A673 (cell line): Measurements from ENCODE around the gene DCP1B.

Experiments
- EZH2 ChIP-seq: fragments of 200-600 bp; sonication (generic); IDR thresholded peaks from 2 replicates; pipeline ENCODE4 v1.6.1; 2017; ENCODE audit warnings: borderline replicate concordance, low read depth, mild to moderate bottlenecking, mixed read lengths, antibody characterized with exemption, low read length; ENCODE audit not compliant: poor library complexity, severe bottlenecking
- TF ChIP-seq, protein P1 (sequence below): fragments of 300-800, 200-600 bp; sonication (generic); conservative IDR thresholded peaks from 2 replicates; pipeline ENCODE4 v1.5.1; 2017; ENCODE audit warnings: low read depth, mild to moderate bottlenecking, antibody characterized with exemption, low read length, moderate library complexity, mixed read lengths

DNA sequence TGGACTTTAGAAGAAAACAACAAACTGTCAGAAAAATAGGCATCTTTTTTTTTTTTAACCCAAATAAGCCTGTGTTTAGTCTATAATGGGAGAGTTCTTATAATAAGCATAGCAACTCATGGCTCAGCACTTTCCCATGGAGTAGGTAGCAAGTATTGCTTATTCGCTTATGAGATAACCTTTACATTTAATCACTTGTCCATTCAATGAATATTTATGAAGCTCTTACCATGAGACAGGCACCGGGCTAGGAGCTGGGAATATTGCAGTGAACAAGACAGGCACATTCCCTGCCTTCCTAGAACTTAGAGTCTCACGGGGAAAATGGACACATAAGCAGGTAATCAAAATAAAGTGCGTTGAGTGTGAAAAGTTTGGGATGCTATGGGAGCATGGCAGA, 10.0 kb upstream of the DCP1B start:
- TF ChIP-seq, protein P1, sequence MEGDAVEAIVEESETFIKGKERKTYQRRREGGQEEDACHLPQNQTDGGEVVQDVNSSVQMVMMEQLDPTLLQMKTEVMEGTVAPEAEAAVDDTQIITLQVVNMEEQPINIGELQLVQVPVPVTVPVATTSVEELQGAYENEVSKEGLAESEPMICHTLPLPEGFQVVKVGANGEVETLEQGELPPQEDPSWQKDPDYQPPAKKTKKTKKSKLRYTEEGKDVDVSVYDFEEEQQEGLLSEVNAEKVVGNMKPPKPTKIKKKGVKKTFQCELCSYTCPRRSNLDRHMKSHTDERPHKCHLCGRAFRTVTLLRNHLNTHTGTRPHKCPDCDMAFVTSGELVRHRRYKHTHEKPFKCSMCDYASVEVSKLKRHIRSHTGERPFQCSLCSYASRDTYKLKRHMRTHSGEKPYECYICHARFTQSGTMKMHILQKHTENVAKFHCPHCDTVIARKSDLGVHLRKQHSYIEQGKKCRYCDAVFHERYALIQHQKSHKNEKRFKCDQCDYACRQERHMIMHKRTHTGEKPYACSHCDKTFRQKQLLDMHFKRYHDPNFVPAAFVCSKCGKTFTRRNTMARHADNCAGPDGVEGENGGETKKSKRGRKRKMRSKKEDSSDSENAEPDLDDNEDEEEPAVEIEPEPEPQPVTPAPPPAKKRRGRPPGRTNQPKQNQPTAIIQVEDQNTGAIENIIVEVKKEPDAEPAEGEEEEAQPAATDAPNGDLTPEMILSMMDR: no peak
- no peak for TF ChIP-seq EZH2
